HG03354 (cell line): ENCODE measurements around the gene ABHD3.
A peak's percentile ranks its signal among the peaks of the same experiment; 100 is the strongest.
"Not testable (repeated sequence)": the region's sequence is repeated elsewhere in the genome, so short reads cannot be mapped to it uniquely, and the experiment has no call there.

Source experiments
- ATAC-seq: cut with Tn5 transposase; IDR thresholded peaks from one replicate; pipeline ENCODE4 v1.9.1; 2021; ENCODE audit warnings: mild to moderate bottlenecking; ENCODE audit not compliant: unreplicated experiment, poor library complexity, severe bottlenecking

The ABHD3 gene

GRCh38 chr18:21706386-21706865 is 1.9 kb upstream of the ABHD3 start:
- no peak for ATAC-seq

GRCh38 chr18:21703241-21703820 is 1.2 kb downstream of the ABHD3 start:
- ATAC-seq = peak; percentile 26

- ATAC-seq = no peak
Measured at GRCh38 chr18:21702602-21703001, 2.0 kb downstream of the ABHD3 start.

GRCh38 chr18:21701621-21702020 is 3.0 kb downstream of the ABHD3 start:
- ATAC-seq = no peak

- no peak for ATAC-seq
Measured at GRCh38 chr18:21700528-21701075, 4.0 kb downstream of the ABHD3 start.

GRCh38 chr18:21693322-21693721 is 11.3 kb downstream of the ABHD3 start:
- ATAC-seq = no peak

GRCh38 chr18:21689736-21690135 is 14.8 kb downstream of the ABHD3 start:
- no peak for ATAC-seq

- ATAC-seq = no peak
Measured at GRCh38 chr18:21686282-21687105, 18.1 kb downstream of the ABHD3 start.

- ATAC-seq = peak; percentile 79
Measured at GRCh38 chr18:21685556-21685981, 19.0 kb downstream of the ABHD3 start.

GRCh38 chr18:21684731-21685130 is 19.8 kb downstream of the ABHD3 start:
- ATAC-seq = peak; percentile 65

GRCh38 chr18:21682371-21683051 is 22.1 kb downstream of the ABHD3 start:
- ATAC-seq = peak; percentile 52

- ATAC-seq = no peak
Measured at GRCh38 chr18:21680161-21680560, 24.4 kb downstream of the ABHD3 start.

GRCh38 chr18:21678859-21679258 is 25.7 kb downstream of the ABHD3 start:
- ATAC-seq = no peak

- ATAC-seq = not testable (repeated sequence)
Measured at GRCh38 chr18:21675354-21675753, 29.2 kb downstream of the ABHD3 start.

GRCh38 chr18:21672521-21673267 is 31.9 kb downstream of the ABHD3 start:
- ATAC-seq = no peak

GRCh38 chr18:21669736-21670285 is 34.8 kb downstream of the ABHD3 start:
- ATAC-seq = no peak

GRCh38 chr18:21664069-21664468 is 40.5 kb downstream of the ABHD3 start:
- no peak for ATAC-seq

GRCh38 chr18:21663578-21663977 is 41.0 kb downstream of the ABHD3 start:
- ATAC-seq = no peak

GRCh38 chr18:21662581-21662980 is 42.0 kb downstream of the ABHD3 start:
- no peak for ATAC-seq
